ENCODE measurements around the gene AIFM1. TPM values are rescaled to one million over a fixed set of nuclear protein-coding genes. Genes with fewer than 3 reads are reported as not detected.

AIFM1 gene
- total RNA-seq, 2 donors from 2014 or later: 53.7 to 58.7 TPM

- Mint-ChIP-seq H3K9me3 (peaks cover 21% of the 10 kb centered on the region), H3K4me3 (no peak overlapping the region), H3K36me3 (ENCODE audit: low read depth) (no peaks in the 10 kb centered on the region), H3K27ac (no peak overlapping the region), H3K4me1 (peaks cover 5% of the 10 kb centered on the region), H3K27me3 (ENCODE audit: insufficient read depth) (peaks cover 18% of the 10 kb centered on the region)
- Histone ChIP-seq H3K4me3 (ENCODE audit: low read length) (no peak overlapping the region), H3K36me3 (ENCODE audit: control insufficient read depth, insufficient read depth, low read length) (no peaks in the 10 kb centered on the region), H3K27ac (ENCODE audit: low read depth, low read length) (no peak overlapping the region), H3K9ac (ENCODE audit: extremely low read depth, low read length, poor library complexity, severe bottlenecking) (no peak overlapping the region), H3K4me1 (ENCODE audit: control insufficient read depth, insufficient read depth, low read length) (no peaks in the 10 kb centered on the region), H3K27me3 (ENCODE audit: control insufficient read depth, insufficient read depth, low read length, poor library complexity, severe bottlenecking) (no peaks in the 10 kb centered on the region), H3K9me3 (ENCODE audit: control insufficient read depth, low read length) (no peaks in the 10 kb centered on the region)
- WGBS, 2 experiments (ENCODE audit: insufficient coverage in 1 of 2, insufficient read length in 1 of 2): 70% methylated on average over 5 of the region's 5 CpGs; no CpG with 5 or more reads in 1 of the 2 experiments
- no peak for DNase-seq
- TF ChIP-seq CTCF (conservative IDR thresholded peaks at IDR 0.05): no peak
Observed at GRCh38 chrX:130098210-130098552, 67.5 kb downstream of the AIFM1 start.

- peaks cover 5% of the 10 kb centered on the region for H3K4me1 Mint-ChIP-seq
- no peaks in the 10 kb centered on the region for H3K36me3 Mint-ChIP-seq (ENCODE audit: low read depth)
Observed at GRCh38 chrX:130097507-130098209, 68.0 kb downstream of the AIFM1 start.

GRCh38 chrX:130095249-130096030 is 70.2 kb downstream of the AIFM1 start:
- no peaks in the 10 kb centered on the region for H3K4me1 ChIP-seq (ENCODE audit: control insufficient read depth, insufficient read depth, low read length)
- no peak overlapping the region for H3K4me3 ChIP-seq (ENCODE audit: low read length)
- Mint-ChIP-seq H3K9me3 (peaks cover 25% of the 10 kb centered on the region), H3K36me3 (ENCODE audit: low read depth) (no peaks in the 10 kb centered on the region), H3K4me1 (peaks cover 5% of the 10 kb centered on the region), H3K4me3 (no peak overlapping the region), H3K27ac (no peak overlapping the region), H3K27me3 (ENCODE audit: insufficient read depth) (peaks cover 4% of the 10 kb centered on the region)
- H3K27me3 ChIP-seq (ENCODE audit: control insufficient read depth, insufficient read depth, low read length, poor library complexity, severe bottlenecking): no peaks in the 10 kb centered on the region
- H3K36me3 ChIP-seq (ENCODE audit: control insufficient read depth, insufficient read depth, low read length): no peaks in the 10 kb centered on the region
- WGBS, 2 experiments (ENCODE audit: insufficient coverage in 1 of 2, insufficient read length in 1 of 2): 94% methylated on average over 5 of the region's 6 CpGs; no CpG with 5 or more reads in 1 of the 2 experiments
- H3K9ac ChIP-seq (ENCODE audit: extremely low read depth, low read length, poor library complexity, severe bottlenecking): no peak overlapping the region
- H3K9me3 ChIP-seq (ENCODE audit: control insufficient read depth, low read length): no peaks in the 10 kb centered on the region
- no peak for TF ChIP-seq CTCF (conservative IDR thresholded peaks at IDR 0.05)
- DNase-seq: no peak
- no peak overlapping the region for H3K27ac ChIP-seq (ENCODE audit: low read depth, low read length)

More at GRCh38 chrX:130097507-130098209, 68.0 kb downstream of the AIFM1 start:
- no peaks in the 10 kb centered on the region for H3K36me3 ChIP-seq (ENCODE audit: control insufficient read depth, insufficient read depth, low read length)
- no peaks in the 10 kb centered on the region for H3K9me3 ChIP-seq (ENCODE audit: control insufficient read depth, low read length)
- no peaks in the 10 kb centered on the region for H3K27me3 ChIP-seq (ENCODE audit: control insufficient read depth, insufficient read depth, low read length, poor library complexity, severe bottlenecking)
- Mint-ChIP-seq H3K27me3 (ENCODE audit: insufficient read depth) (peaks cover 16% of the 10 kb centered on the region), H3K27ac (no peak overlapping the region), H3K9me3 (peaks cover 19% of the 10 kb centered on the region), H3K4me3 (no peak overlapping the region)
- H3K4me3 ChIP-seq (ENCODE audit: low read length): no peak overlapping the region
- no peaks in the 10 kb centered on the region for H3K4me1 ChIP-seq (ENCODE audit: control insufficient read depth, insufficient read depth, low read length)
- H3K9ac ChIP-seq (ENCODE audit: extremely low read depth, low read length, poor library complexity, severe bottlenecking): no peak overlapping the region
- no peak for TF ChIP-seq CTCF (conservative IDR thresholded peaks at IDR 0.05)
- no peak overlapping the region for H3K27ac ChIP-seq (ENCODE audit: low read depth, low read length)
- DNase-seq: no peak
- WGBS, 2 experiments (ENCODE audit: insufficient coverage in 1 of 2, insufficient read length in 1 of 2): 82 to 85% methylated on average over 4 to 14 of the region's 14 CpGs
